ENCODE measurements around the gene DLGAP4.

- TF ChIP-seq CTCF (optimal IDR thresholded peaks at IDR 0.05 in 1 of 3, IDR thresholded peaks at IDR 0.05 in 1 of 3, conservative IDR thresholded peaks at IDR 0.05 in 1 of 3; ENCODE audit: extremely low read depth in 1 of 3, insufficient read depth in 2 of 3, low read length in 3 of 3) (peak; percentile 44 to 63 (median 63)), EZH2 (IDR thresholded peaks at IDR 0.05; ENCODE audit: low read length) (no peak)
These were observed 32.5 kb upstream of the DLGAP4 start for GRCh38 chr20:36273414-36274180.
